HEK293 (cell line): ENCODE results near the gene OR8B8.

Source experiments
- CTCF ChIA-PET: fragments of 350-600 bp; formaldehyde crosslinking; extraction: SDS; loops from one replicate; lab custom pipeline; 2021; ENCODE audit warnings: antibody characterized with exemption; lab: Yijun Ruan, JAX
- POLR2A ChIA-PET: fragments of 300-600 bp; formaldehyde crosslinking; extraction: SDS; loops from one replicate; lab custom pipeline; 2020; ENCODE audit warnings: antibody characterized with exemption, inconsistent platforms; lab: Yijun Ruan, JAX
- H3K27ac ChIP-seq: fragments of 200-500 bp; sonication (Bioruptor generic); 2 replicates; pipeline ENCODE4 v1.5.1; 2014; ENCODE audit warnings: low read depth, low read length, control low read depth, inconsistent platforms; ENCODE audit errors: extremely low read depth
- H3K36me3 ChIP-seq, 2 experiments: fragments of 200-500 bp in 1 of 2; sonication (Bioruptor generic) in 1 of 2; 1 replicate in 1 of 2; 2 replicates in 1 of 2; pipeline ENCODE4 v1.5.1; 2014 to 2017; ENCODE audit warnings: inconsistent platforms in 2 of 2, low read length in 2 of 2; ENCODE audit not compliant: control insufficient read depth in 2 of 2, insufficient read depth in 1 of 2
- H3K4me1 ChIP-seq: fragments of 200-500 bp; sonication (Bioruptor generic); 2 replicates; pipeline ENCODE4 v1.5.1; 2014; ENCODE audit warnings: mild to moderate bottlenecking, low read length, inconsistent platforms; ENCODE audit not compliant: control insufficient read depth, insufficient read depth
- H3K4me3 ChIP-seq: 2 replicates; pipeline ENCODE4 v1.5.1; 2011; ENCODE audit warnings: low read depth, mild to moderate bottlenecking, control low read depth, low read length, moderate library complexity
- H3K9me3 ChIP-seq: fragments of 200-500 bp; sonication (Bioruptor generic); 2 replicates; pipeline ENCODE4 v1.5.1; 2014; ENCODE audit warnings: low read depth, low read length, inconsistent platforms; ENCODE audit not compliant: control insufficient read depth, insufficient read depth
- AEBP2 ChIP-seq: fragments of 450-650 bp; formaldehyde crosslinking; IDR thresholded peaks from 2 replicates; pipeline ENCODE4 v1.5.1; 2016; ENCODE audit warnings: missing biosample characterization, missing genetic modification characterization, borderline replicate concordance
- BCL11A ChIP-seq: fragments of 450-650 bp; formaldehyde crosslinking; IDR thresholded peaks from 2 replicates; pipeline ENCODE4 v1.5.1; 2016; ENCODE audit warnings: low read depth, missing biosample characterization, missing genetic modification characterization
- HOXA7 ChIP-seq: sonication (generic); formaldehyde crosslinking; IDR thresholded peaks from 2 replicates; pipeline ENCODE4 v1.8.1; 2022; ENCODE audit warnings: missing genetic modification reagents, borderline replicate concordance
- KLF1 ChIP-seq: fragments of 450-650 bp; formaldehyde crosslinking; IDR thresholded peaks from 2 replicates; pipeline ENCODE4 v1.5.1; 2016; ENCODE audit warnings: missing biosample characterization, missing genetic modification characterization
- MEIS1 ChIP-seq: sonication (generic); formaldehyde crosslinking; IDR thresholded peaks from 2 replicates; pipeline ENCODE4 v1.8.1; 2022; ENCODE audit warnings: missing genetic modification reagents, mild to moderate bottlenecking, borderline replicate concordance
- MYNN ChIP-seq: fragments of 450-650 bp; formaldehyde crosslinking; IDR thresholded peaks from 2 replicates; pipeline ENCODE4 v1.5.1; 2016; ENCODE audit warnings: missing biosample characterization, missing genetic modification characterization, borderline replicate concordance
- PRDM10 ChIP-seq: fragments of 450-650 bp; formaldehyde crosslinking; IDR thresholded peaks from 2 replicates; pipeline ENCODE4 v1.5.1; 2016; ENCODE audit warnings: missing biosample characterization, missing genetic modification characterization
- SP3 ChIP-seq: fragments of 450-650 bp; formaldehyde crosslinking; IDR thresholded peaks from 2 replicates; pipeline ENCODE4 v1.5.1; 2016; ENCODE audit warnings: missing biosample characterization, missing genetic modification characterization
- ZEB2 ChIP-seq: fragments of 450-650 bp; formaldehyde crosslinking; IDR thresholded peaks from 2 replicates; pipeline ENCODE4 v1.5.1; 2016; ENCODE audit warnings: missing biosample characterization, missing genetic modification characterization
- ZFP3 ChIP-seq: fragments of 450-650 bp; formaldehyde crosslinking; IDR thresholded peaks from 2 replicates; pipeline ENCODE4 v1.5.1; 2016; ENCODE audit warnings: low read depth, missing biosample characterization, missing genetic modification characterization
- ZNF169 ChIP-seq: fragments of 450-650 bp; formaldehyde crosslinking; IDR thresholded peaks from 2 replicates; pipeline ENCODE4 v1.5.1; 2016; ENCODE audit warnings: missing biosample characterization, missing genetic modification characterization
- ZNF19 ChIP-seq: fragments of 450-650 bp; formaldehyde crosslinking; IDR thresholded peaks from 2 replicates; pipeline ENCODE4; 2016; ENCODE audit warnings: missing biosample characterization, missing genetic modification characterization, low read depth
- ZNF302 ChIP-seq: fragments of 450-650 bp; formaldehyde crosslinking; IDR thresholded peaks from 2 replicates; pipeline ENCODE4 v1.5.1; 2016; ENCODE audit warnings: missing biosample characterization, missing genetic modification characterization, low read depth
- ZNF350 ChIP-seq: fragments of 450-650 bp; formaldehyde crosslinking; IDR thresholded peaks from 2 replicates; pipeline ENCODE4 v1.5.0; 2017; ENCODE audit warnings: missing biosample characterization, mild to moderate bottlenecking, missing genetic modification characterization
- ZNF548 ChIP-seq: fragments of 450-650 bp; formaldehyde crosslinking; IDR thresholded peaks from 2 replicates; pipeline ENCODE4 v1.5.1; 2016; ENCODE audit warnings: missing biosample characterization, missing genetic modification characterization
- ZNF692 ChIP-seq: fragments of 450-650 bp; formaldehyde crosslinking; IDR thresholded peaks from 2 replicates; pipeline ENCODE4 v1.5.1; 2016; ENCODE audit warnings: missing biosample characterization, missing genetic modification characterization
- ZNF76 ChIP-seq: fragments of 450-650 bp; formaldehyde crosslinking; IDR thresholded peaks from 2 replicates; pipeline ENCODE4; 2016; ENCODE audit warnings: low read depth, missing biosample characterization, missing genetic modification characterization, borderline replicate concordance
- ZNF843 ChIP-seq: fragments of 450-650 bp; formaldehyde crosslinking; IDR thresholded peaks from 2 replicates; pipeline ENCODE4 v1.5.1; 2016; ENCODE audit warnings: missing biosample characterization, missing genetic modification characterization
- ZSCAN18 ChIP-seq: fragments of 450-650 bp; formaldehyde crosslinking; IDR thresholded peaks from 2 replicates; pipeline ENCODE4 v1.5.1; 2016; ENCODE audit warnings: missing biosample characterization, missing genetic modification characterization
- ZSCAN23 ChIP-seq: fragments of 450-650 bp; formaldehyde crosslinking; IDR thresholded peaks from 2 replicates; pipeline ENCODE4 v1.5.1; 2016; ENCODE audit warnings: missing biosample characterization, missing genetic modification characterization
- TF ChIP-seq, protein P1 (sequence below): fragments of 450-650 bp; formaldehyde crosslinking; IDR thresholded peaks from 2 replicates; pipeline ENCODE4 v1.5.1; 2016; ENCODE audit warnings: missing biosample characterization, missing genetic modification characterization
- TF ChIP-seq, protein P2 (sequence below): fragments of 450-650 bp; formaldehyde crosslinking; IDR thresholded peaks from 2 replicates; pipeline ENCODE4 v1.5.1; 2016; ENCODE audit warnings: missing biosample characterization, missing genetic modification characterization, low read depth
- TF ChIP-seq, protein P3 (sequence below): fragments of 450-650 bp; formaldehyde crosslinking; IDR thresholded peaks from 2 replicates; pipeline ENCODE4 v1.5.1; 2016; ENCODE audit warnings: missing biosample characterization, missing genetic modification characterization

The OR8B8 gene

DNA sequence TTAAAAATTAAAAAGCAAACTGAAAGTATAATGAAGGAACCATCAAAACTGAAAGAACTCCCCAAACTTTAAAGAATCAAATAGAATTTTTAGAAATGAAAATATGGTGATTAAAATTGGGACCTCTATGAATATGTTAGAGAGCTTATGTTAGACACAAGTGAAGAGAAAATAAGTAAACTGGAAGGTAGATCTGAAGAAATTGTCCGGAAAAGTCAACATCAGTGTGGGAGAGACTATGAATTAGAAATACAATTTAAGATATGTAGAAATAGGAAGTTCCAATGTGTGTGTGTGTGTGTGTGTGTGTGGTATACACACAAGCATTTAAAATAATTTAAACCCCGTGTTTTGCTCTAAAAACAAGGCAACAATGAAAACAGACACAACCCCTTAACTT is 15.9 kb downstream of the OR8B8 start:
- ChIA-PET POLR2A (no interaction called here), CTCF (interaction anchor here (0.6 to 1.4 kb wide), 7 partner anchors 13 to 353 kb away, joined by 3 to 7 read pairs (median 3); no protein-coding TSS in a partner anchor)

GRCh38 chr11:124424384-124424921 is 21.0 kb downstream of the OR8B8 start, which contains the start of gene OR8B4:
Gene OR8B4, minus strand, starts transcription at chr11:124424871. Its CDS starts 0 bp downstream, at chr11:124424871.
- H3K9me3 ChIP-seq: no peaks in the 10 kb centered on the region
- POLR2A ChIA-PET: no interaction called here
- no peaks in the 10 kb centered on the region for H3K4me1 ChIP-seq
- H3K4me3 ChIP-seq: no peak within 1 kb of the TSS
- CTCF ChIA-PET: interaction anchor here (1.5 kb wide), 1 partner anchor 22 kb away, joined by 4 read pairs; no protein-coding TSS in a partner anchor
- no peak within 1 kb of the TSS for H3K27ac ChIP-seq
- no peaks in the 10 kb centered on the region for H3K36me3 ChIP-seq
- no peak for TF ChIP-seq ZFP3 (tag by site-specific recombination)
- TF ChIP-seq ZNF302 (tag by site-specific recombination): no peak
- no peak for TF ChIP-seq KLF1 (tag by site-specific recombination)
- TF ChIP-seq, protein P1, sequence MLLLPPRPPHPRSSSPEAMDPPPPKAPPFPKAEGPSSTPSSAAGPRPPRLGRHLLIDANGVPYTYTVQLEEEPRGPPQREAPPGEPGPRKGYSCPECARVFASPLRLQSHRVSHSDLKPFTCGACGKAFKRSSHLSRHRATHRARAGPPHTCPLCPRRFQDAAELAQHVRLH (tag by site-specific recombination): no peak
- TF ChIP-seq AEBP2 (tag by site-specific recombination): no peak
- TF ChIP-seq, protein P2, sequence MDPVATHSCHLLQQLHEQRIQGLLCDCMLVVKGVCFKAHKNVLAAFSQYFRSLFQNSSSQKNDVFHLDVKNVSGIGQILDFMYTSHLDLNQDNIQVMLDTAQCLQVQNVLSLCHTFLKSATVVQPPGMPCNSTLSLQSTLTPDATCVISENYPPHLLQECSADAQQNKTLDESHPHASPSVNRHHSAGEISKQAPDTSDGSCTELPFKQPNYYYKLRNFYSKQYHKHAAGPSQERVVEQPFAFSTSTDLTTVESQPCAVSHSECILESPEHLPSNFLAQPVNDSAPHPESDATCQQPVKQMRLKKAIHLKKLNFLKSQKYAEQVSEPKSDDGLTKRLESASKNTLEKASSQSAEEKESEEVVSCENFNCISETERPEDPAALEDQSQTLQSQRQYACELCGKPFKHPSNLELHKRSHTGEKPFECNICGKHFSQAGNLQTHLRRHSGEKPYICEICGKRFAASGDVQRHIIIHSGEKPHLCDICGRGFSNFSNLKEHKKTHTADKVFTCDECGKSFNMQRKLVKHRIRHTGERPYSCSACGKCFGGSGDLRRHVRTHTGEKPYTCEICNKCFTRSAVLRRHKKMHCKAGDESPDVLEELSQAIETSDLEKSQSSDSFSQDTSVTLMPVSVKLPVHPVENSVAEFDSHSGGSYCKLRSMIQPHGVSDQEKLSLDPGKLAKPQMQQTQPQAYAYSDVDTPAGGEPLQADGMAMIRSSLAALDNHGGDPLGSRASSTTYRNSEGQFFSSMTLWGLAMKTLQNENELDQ: no peak
- TF ChIP-seq, protein P3, sequence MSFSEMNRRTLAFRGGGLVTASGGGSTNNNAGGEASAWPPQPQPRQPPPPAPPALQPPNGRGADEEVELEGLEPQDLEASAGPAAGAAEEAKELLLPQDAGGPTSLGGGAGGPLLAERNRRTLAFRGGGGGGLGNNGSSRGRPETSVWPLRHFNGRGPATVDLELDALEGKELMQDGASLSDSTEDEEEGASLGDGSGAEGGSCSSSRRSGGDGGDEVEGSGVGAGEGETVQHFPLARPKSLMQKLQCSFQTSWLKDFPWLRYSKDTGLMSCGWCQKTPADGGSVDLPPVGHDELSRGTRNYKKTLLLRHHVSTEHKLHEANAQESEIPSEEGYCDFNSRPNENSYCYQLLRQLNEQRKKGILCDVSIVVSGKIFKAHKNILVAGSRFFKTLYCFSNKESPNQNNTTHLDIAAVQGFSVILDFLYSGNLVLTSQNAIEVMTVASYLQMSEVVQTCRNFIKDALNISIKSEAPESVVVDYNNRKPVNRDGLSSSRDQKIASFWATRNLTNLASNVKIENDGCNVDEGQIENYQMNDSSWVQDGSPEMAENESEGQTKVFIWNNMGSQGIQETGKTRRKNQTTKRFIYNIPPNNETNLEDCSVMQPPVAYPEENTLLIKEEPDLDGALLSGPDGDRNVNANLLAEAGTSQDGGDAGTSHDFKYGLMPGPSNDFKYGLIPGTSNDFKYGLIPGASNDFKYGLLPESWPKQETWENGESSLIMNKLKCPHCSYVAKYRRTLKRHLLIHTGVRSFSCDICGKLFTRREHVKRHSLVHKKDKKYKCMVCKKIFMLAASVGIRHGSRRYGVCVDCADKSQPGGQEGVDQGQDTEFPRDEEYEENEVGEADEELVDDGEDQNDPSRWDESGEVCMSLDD (tag by site-specific recombination): no peak
- no peak for TF ChIP-seq PRDM10
- TF ChIP-seq ZNF76 (tag by site-specific recombination): no peak
- no peak for TF ChIP-seq HOXA7 (CRISPR knock-in tag)
- no peak for TF ChIP-seq ZSCAN18
- TF ChIP-seq ZNF169 (tag by site-specific recombination): no peak
- no peak for TF ChIP-seq MEIS1 (CRISPR knock-in tag)
- TF ChIP-seq ZNF548: no peak
- TF ChIP-seq ZNF19 (tag by site-specific recombination): no peak

More for the DNA sequence above, 15.9 kb downstream of the OR8B8 start:
- Histone ChIP-seq H3K9me3 (no peaks in the 10 kb centered on the region), H3K36me3 (no peaks in the 10 kb centered on the region), H3K4me1 (no peaks in the 10 kb centered on the region), H3K4me3 (no peak overlapping the region), H3K27ac (no peak overlapping the region)
- TF ChIP-seq MYNN: no peak
- no peak for TF ChIP-seq ZNF692 (tag by site-specific recombination)
- TF ChIP-seq ZSCAN23 (tag by site-specific recombination): no peak
- no peak for TF ChIP-seq ZNF548
- TF ChIP-seq SP3 (tag by site-specific recombination): no peak
- no peak for TF ChIP-seq ZNF843 (tag by site-specific recombination)
- no peak for TF ChIP-seq BCL11A (tag by site-specific recombination)
- no peak for TF ChIP-seq ZEB2 (tag by site-specific recombination)
- TF ChIP-seq ZNF350 (tag by site-specific recombination): no peak
- TF ChIP-seq, all 188 proteins: peak for 0
